Kidney epithelial cell (primary cell): ENCODE measurements around the gene OSBPL2. TPM values are rescaled to one million over a fixed set of nuclear protein-coding genes. Genes with fewer than 3 reads are reported as not detected.

ENCODE experiments used
- DNase-seq: peaks from one replicate; pipeline ENCODE4 v3.0.0-alpha.2; 2010; ENCODE audit warnings: low read depth
- H3K27me3 ChIP-seq: 2 replicates; pipeline ENCODE4 v1.6.0; 2011; ENCODE audit warnings: low read length; ENCODE audit not compliant: control insufficient read depth, insufficient read depth
- H3K36me3 ChIP-seq: 2 replicates; pipeline ENCODE4 v1.5.1; 2011; ENCODE audit warnings: low read length; ENCODE audit not compliant: control insufficient read depth, insufficient read depth
- H3K4me3 ChIP-seq: 2 replicates; pipeline ENCODE4 v1.5.1; 2011; ENCODE audit warnings: low read depth, mild to moderate bottlenecking, control low read depth, low read length
- total RNA-seq: library from RNA; depleted of rRNA; stranded (reverse); fragments of >200 nt; gene quantifications from 2 replicates; pipeline ENCODE4 v1.2.3, GENCODE V29; 2015
- TF ChIP-seq, protein P1 (sequence below): IDR thresholded peaks from 2 replicates; pipeline ENCODE4 v1.5.1; 2011; ENCODE audit warnings: mild to moderate bottlenecking, moderate library complexity, low read length, control low read depth, inconsistent platforms; ENCODE audit not compliant: insufficient read depth, poor library complexity, severe bottlenecking

The OSBPL2 gene
- total RNA-seq, 1 donor from 2014 or later = 26.5 TPM

DNA sequence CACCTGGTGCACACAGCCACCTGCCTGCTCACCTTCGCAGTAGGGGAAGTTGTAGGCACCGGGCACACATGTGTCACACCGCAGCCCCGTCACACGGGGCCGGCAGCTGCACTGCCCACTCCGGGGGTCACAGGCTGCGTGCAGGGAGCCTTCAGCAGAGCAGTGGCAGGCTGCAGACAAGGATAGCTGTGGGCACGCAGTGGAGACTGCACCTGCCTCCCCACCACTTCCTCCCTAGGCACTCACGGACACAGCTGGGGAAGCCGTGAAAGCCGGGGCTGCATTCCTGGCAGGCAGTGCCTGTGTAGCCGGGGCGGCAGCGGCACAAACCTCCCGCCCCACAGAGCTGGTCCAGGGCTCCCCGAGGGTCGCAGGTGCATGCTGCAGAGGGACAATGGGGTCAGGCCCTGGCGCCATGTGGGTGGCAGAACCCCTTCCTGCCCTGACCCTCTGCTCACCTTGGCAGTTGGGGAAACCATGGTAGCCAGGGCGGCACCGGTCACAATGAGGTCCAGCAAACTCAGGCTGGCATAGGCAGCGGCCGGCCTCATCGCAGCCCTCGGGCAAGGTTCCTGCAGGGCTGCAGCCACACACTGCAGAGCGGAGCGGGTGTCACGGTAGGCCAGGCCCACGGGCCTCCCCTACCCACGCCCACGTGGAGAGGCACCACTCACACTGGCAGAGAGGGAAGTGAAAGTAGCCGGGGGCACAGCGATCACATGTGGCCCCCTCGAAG lies 99.4 kb downstream of the OSBPL2 start:
- H3K27me3 ChIP-seq = no peaks in the 10 kb centered on the region
- H3K36me3 ChIP-seq = no peaks in the 10 kb centered on the region
- no peak overlapping the region for H3K4me3 ChIP-seq
- TF ChIP-seq, protein P1, sequence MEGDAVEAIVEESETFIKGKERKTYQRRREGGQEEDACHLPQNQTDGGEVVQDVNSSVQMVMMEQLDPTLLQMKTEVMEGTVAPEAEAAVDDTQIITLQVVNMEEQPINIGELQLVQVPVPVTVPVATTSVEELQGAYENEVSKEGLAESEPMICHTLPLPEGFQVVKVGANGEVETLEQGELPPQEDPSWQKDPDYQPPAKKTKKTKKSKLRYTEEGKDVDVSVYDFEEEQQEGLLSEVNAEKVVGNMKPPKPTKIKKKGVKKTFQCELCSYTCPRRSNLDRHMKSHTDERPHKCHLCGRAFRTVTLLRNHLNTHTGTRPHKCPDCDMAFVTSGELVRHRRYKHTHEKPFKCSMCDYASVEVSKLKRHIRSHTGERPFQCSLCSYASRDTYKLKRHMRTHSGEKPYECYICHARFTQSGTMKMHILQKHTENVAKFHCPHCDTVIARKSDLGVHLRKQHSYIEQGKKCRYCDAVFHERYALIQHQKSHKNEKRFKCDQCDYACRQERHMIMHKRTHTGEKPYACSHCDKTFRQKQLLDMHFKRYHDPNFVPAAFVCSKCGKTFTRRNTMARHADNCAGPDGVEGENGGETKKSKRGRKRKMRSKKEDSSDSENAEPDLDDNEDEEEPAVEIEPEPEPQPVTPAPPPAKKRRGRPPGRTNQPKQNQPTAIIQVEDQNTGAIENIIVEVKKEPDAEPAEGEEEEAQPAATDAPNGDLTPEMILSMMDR = no peak
- DNase-seq = no peak

DNA sequence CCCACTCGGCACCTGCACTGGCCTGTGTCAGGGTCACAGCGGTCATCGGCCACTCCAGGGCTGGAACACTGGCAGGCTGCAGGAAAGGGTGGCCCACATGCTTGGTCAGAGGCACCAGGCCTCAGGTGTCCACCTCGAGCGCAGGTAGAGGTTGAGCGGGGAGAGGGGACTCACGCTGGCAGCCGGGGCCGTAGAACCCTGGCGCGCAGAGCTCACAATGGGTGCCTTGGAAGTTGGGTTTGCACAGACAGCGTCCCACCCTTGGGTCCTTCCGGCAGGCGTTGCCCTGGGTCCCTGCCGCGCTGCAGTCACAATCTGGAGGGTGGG lies 99.9 kb downstream of the OSBPL2 start:
- no peak overlapping the region for H3K4me3 ChIP-seq
- no peaks in the 10 kb centered on the region for H3K36me3 ChIP-seq
- no peaks in the 10 kb centered on the region for H3K27me3 ChIP-seq
- no peak for DNase-seq
- TF ChIP-seq, protein P1 = no peak

DNA sequence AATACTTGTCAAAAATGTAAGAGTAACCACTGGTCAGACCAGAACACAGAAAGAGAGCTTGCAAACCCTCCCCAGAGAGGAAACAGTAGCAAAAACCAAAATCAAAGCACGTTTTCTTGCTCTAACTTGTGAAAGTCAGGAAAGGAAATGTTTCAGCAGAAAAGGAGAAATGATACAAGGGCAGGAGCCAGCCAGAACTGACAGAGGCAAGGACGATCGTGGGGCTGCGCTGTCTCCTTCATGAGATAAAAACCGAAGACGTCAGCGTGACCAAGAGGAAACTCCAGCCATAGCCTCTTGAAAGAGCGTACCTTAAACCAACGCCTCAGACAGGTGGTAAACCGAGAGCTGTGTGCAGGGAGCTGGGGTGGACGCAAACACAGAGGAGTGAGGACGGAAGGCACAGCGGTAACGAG lies 101.3 kb downstream of the OSBPL2 start:
- TF ChIP-seq, protein P1 = no peak
- H3K4me3 ChIP-seq = no peak overlapping the region
- H3K27me3 ChIP-seq = no peaks in the 10 kb centered on the region
- no peaks in the 10 kb centered on the region for H3K36me3 ChIP-seq
- DNase-seq = no peak

DNA sequence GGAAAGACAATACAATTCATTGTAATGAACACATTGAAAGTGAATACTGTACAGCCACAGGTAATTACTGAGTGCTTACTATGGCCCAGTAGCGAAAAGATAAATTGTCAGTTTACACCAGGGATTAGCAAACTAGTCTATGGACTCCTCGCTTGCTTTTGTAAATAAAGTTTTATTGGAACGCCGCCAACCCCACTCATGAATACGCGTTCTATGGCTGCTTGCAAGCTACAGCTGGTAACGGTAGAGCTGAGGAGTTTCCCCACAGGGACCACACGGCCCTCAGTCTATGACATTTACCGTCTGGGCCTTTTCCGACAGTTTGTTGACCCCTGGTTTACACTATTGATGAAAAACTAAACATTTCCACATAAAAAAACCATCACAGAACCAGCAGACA lies 104.6 kb downstream of the OSBPL2 start:
- DNase-seq = no peak
- TF ChIP-seq, protein P1 = no peak
- Histone ChIP-seq H3K4me3 (no peak overlapping the region), H3K27me3 (no peaks in the 10 kb centered on the region), H3K36me3 (peaks cover 2% of the 10 kb centered on the region)

DNA sequence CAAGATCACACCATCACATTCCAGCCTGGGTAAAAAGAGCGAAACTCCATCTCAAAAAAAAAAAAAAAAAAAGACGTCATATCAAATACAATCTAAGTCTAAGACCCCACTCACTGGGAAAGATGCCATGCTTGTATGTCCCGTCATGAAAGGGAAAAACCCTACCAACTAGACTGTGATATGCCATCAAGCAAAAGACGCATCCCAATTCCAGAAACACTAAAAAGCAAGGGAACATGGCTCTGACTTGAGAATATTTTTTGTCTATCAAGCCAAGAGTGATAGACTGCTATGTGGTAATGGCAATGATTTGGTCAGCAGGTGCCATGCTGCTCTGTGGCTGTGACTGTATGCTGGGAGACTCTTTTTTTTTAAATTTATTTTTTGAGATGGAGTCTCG lies 105.8 kb downstream of the OSBPL2 start:
- no peak for DNase-seq
- no peak overlapping the region for H3K4me3 ChIP-seq
- TF ChIP-seq, protein P1 = no peak
- peaks cover 2% of the 10 kb centered on the region for H3K36me3 ChIP-seq
- H3K27me3 ChIP-seq = no peaks in the 10 kb centered on the region

DNA sequence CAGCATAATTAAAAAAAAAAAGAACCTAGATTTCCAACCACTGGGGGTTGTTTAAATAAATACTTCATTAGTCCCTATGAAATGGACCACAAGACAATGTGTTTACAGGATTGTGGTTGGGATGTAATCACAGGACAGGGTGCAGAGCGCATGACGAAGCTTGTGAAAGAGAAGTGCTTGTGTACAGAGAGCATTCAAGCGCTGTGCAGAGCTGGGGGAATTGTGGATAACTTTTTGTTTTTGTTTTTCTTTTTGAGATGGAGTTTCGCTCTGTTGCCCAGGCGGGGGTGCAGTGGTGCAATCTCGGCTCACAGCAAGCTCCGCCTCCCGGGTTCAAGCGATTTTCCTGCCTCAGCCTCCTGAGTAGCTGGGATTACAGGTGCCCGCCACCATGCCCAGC lies 106.5 kb downstream of the OSBPL2 start:
- H3K36me3 ChIP-seq = peaks cover 2% of the 10 kb centered on the region

More for the DNA sequence above, 106.5 kb downstream of the OSBPL2 start:
- TF ChIP-seq, protein P1 = no peak
- H3K4me3 ChIP-seq = no peak overlapping the region
- DNase-seq = no peak
- H3K27me3 ChIP-seq = no peaks in the 10 kb centered on the region

Other genes with a start within 250 kb of the OSBPL2 start
- gene TAF4, start 172.6 kb upstream of the OSBPL2 start, total RNA-seq = 5.9 and 24.9 TPM in 2 replicates
- 23.3 and 34.2 TPM in 2 replicates for gene LSM14B, start 116.0 kb upstream of the OSBPL2 start, total RNA-seq
- gene PSMA7, start 95.1 kb upstream of the OSBPL2 start, total RNA-seq = 412 and 420 TPM in 2 replicates
- 9.6 and 15.9 TPM in 2 replicates for gene SS18L1, start 94.8 kb upstream of the OSBPL2 start, total RNA-seq
- gene MTG2, start 55.5 kb upstream of the OSBPL2 start, total RNA-seq = 19.5 and 31.9 TPM in 2 replicates
- gene HRH3, start 18.2 kb upstream of the OSBPL2 start, total RNA-seq = not detected in 2 replicates
- gene ADRM1, start 64.5 kb downstream of the OSBPL2 start, total RNA-seq = 193 and 216 TPM in 2 replicates
- gene LAMA5, start 128.8 kb downstream of the OSBPL2 start, total RNA-seq = 359 and 455 TPM in 2 replicates
- 3,089 and 5,743 TPM in 2 replicates for gene RPS21, start 148.6 kb downstream of the OSBPL2 start, total RNA-seq
- 6.9 and 8.1 TPM in 2 replicates for gene CABLES2, start 168.8 kb downstream of the OSBPL2 start, total RNA-seq
- gene RBBP8NL, start 189.0 kb downstream of the OSBPL2 start, total RNA-seq = 0.34 TPM in 1 of 2 replicates, not detected in the other
- gene GATA5, start 237.5 kb downstream of the OSBPL2 start, total RNA-seq = 0.27 TPM in 1 of 2 replicates, not detected in the other